SK-N-SH (cell line): ENCODE data around the gene EPHB2. TPM values are rescaled to one million over a fixed set of nuclear protein-coding genes. Genes with fewer than 3 reads are reported as not detected.

Experiments used
- CTCF ChIA-PET: fragments of 300-600, 350-600 bp; formaldehyde crosslinking; extraction: SDS; loops from one replicate; lab custom pipeline; 2021; lab: Yijun Ruan, JAX
- POLR2A ChIA-PET: fragments of 350-600 bp; sonication (Branson Sonifier 250); formaldehyde crosslinking; extraction: SDS; loops from one replicate; lab custom pipeline; 2020; ENCODE audit warnings: antibody characterized with exemption, inconsistent platforms; lab: Yijun Ruan, JAX
- DNase-seq: peaks from one replicate; pipeline ENCODE4 v3.0.0; 2012
- H2AFZ ChIP-seq: fragments of 200-600 bp; sonication (generic); 2 replicates; pipeline ENCODE4 v1.8.1; 2016; ENCODE audit warnings: antibody characterized with exemption, mild to moderate bottlenecking, low read depth
- H3F3A ChIP-seq: fragments of 200-600 bp; sonication (generic); replicated peaks from 2 replicates; pipeline ENCODE3; 2016; ENCODE audit warnings: antibody characterized with exemption, mild to moderate bottlenecking; ENCODE audit not compliant: insufficient read depth
- H3K27ac ChIP-seq, 2 experiments: fragments of 200-500 bp in 1 of 2; fragments of 200-600 bp in 1 of 2; sonication (Bioruptor generic) in 1 of 2; sonication (generic), shearing (Covaris generic) in 1 of 2; 2 replicates each; pipeline versions ENCODE4 v1.5.1 to v1.6.1; 2014 to 2016; ENCODE audit warnings: low read depth in 2 of 2, inconsistent platforms in 1 of 2, low read length in 1 of 2, mild to moderate bottlenecking in 1 of 2, mixed read lengths in 1 of 2
- H3K27me3 ChIP-seq: fragments of 200-600 bp; sonication (generic), shearing (Covaris generic); 2 replicates; pipeline ENCODE4 v1.6.1; 2016; ENCODE audit warnings: mixed run types; ENCODE audit not compliant: insufficient read depth
- H3K36me3 ChIP-seq, 2 experiments: fragments of 200-500 bp in 1 of 2; fragments of 200-600 bp in 1 of 2; sonication (Bioruptor generic) in 1 of 2; sonication (generic) in 1 of 2; replicated peaks in 1 of 2; 2 replicates each; pipeline versions ENCODE3 to v1.5.1; 2014 to 2016; ENCODE audit warnings: low read length in 1 of 2, mild to moderate bottlenecking in 1 of 2; ENCODE audit not compliant: insufficient read depth in 2 of 2, control insufficient read depth in 1 of 2
- H3K4me1 ChIP-seq, 2 experiments: fragments of 200-500 bp in 1 of 2; fragments of 200-600 bp in 1 of 2; sonication (Bioruptor generic) in 1 of 2; sonication (generic), shearing (Covaris generic) in 1 of 2; 2 replicates each; pipeline versions ENCODE4 v1.5.1 to v1.6.1; 2014 to 2016; ENCODE audit warnings: low read depth in 1 of 2, low read length in 1 of 2, mixed run types in 1 of 2; ENCODE audit not compliant: insufficient read depth in 2 of 2, control insufficient read depth in 1 of 2
- H3K4me2 ChIP-seq: fragments of 200-600 bp; sonication (generic), shearing (Covaris generic); 2 replicates; pipeline ENCODE4 v1.6.1; 2017; ENCODE audit warnings: mixed run types
- H3K4me3 ChIP-seq, 2 experiments: fragments of 200-500 bp in 1 of 2; fragments of 200-600 bp in 1 of 2; sonication (Bioruptor generic) in 1 of 2; sonication (generic), shearing (Covaris generic) in 1 of 2; 2 replicates each; pipeline versions ENCODE4 v1.5.1 to v1.8.1; 2014 to 2016; ENCODE audit warnings: low read depth in 2 of 2, inconsistent platforms in 1 of 2, low read length in 1 of 2, mild to moderate bottlenecking in 1 of 2, mixed read lengths in 1 of 2, moderate library complexity in 1 of 2
- H3K79me2 ChIP-seq: fragments of 200-600 bp; sonication (generic); 2 replicates; pipeline ENCODE4 v1.8.1; 2017; ENCODE audit warnings: mild to moderate bottlenecking; ENCODE audit not compliant: insufficient read depth
- H3K9ac ChIP-seq: fragments of 200-600 bp; sonication (generic); 2 replicates; pipeline ENCODE4 v1.6.1; 2017; ENCODE audit warnings: mixed run types
- H3K9me2 ChIP-seq: fragments of 200-600 bp; sonication (generic); 2 replicates; pipeline ENCODE4 v1.6.1; 2017; ENCODE audit warnings: mixed run types
- H3K9me3 ChIP-seq: fragments of 200-600 bp; sonication (generic); 2 replicates; pipeline ENCODE4 v1.6.1; 2017; ENCODE audit warnings: mixed run types, mild to moderate bottlenecking, moderate library complexity
- H4K20me1 ChIP-seq: fragments of 200-600 bp; sonication (generic); 2 replicates; pipeline ENCODE4 v1.6.1; 2017; ENCODE audit warnings: mild to moderate bottlenecking, mixed run types; ENCODE audit not compliant: insufficient read depth
- FOSL2 ChIP-seq: IDR thresholded peaks from 2 replicates; pipeline ENCODE4 v1.4.0; 2012; ENCODE audit warnings: low read depth, mild to moderate bottlenecking, moderate library complexity, borderline replicate concordance
- FOXM1 ChIP-seq: IDR thresholded peaks from 2 replicates; pipeline ENCODE4 v1.4.0; 2012; ENCODE audit warnings: low read depth, mild to moderate bottlenecking
- GATA2 ChIP-seq: sonication (generic); formaldehyde crosslinking; IDR thresholded peaks from 2 replicates; pipeline ENCODE4 v1.5.0; 2020; ENCODE audit warnings: mild to moderate bottlenecking, missing genetic modification reagents
- MXI1 ChIP-seq: IDR thresholded peaks from 2 replicates; pipeline ENCODE4 v1.6.1; 2012; ENCODE audit warnings: mild to moderate bottlenecking, low read depth, low read length, improper control_type of control experiment
- NFIC ChIP-seq: IDR thresholded peaks from 2 replicates; pipeline ENCODE4 v1.4.0; 2012; ENCODE audit warnings: borderline replicate concordance
- POLR2AphosphoS5 ChIP-seq: IDR thresholded peaks from 2 replicates; pipeline ENCODE4 v1.6.1; 2012; ENCODE audit warnings: low read depth, low read length
- RAD21 ChIP-seq: IDR thresholded peaks from 2 replicates; pipeline ENCODE4 v1.6.1; 2012; ENCODE audit warnings: mild to moderate bottlenecking, low read length
- RCOR1 ChIP-seq: fragments of 150-350 bp; IDR thresholded peaks from 2 replicates; pipeline ENCODE4 v1.6.1; 2017; ENCODE audit warnings: antibody characterized with exemption, low read length
- SMC3 ChIP-seq: IDR thresholded peaks from 2 replicates; pipeline ENCODE4 v1.6.1; 2012; ENCODE audit warnings: low read depth, low read length, improper control_type of control experiment
- TAF1 ChIP-seq: IDR thresholded peaks from 2 replicates; pipeline ENCODE4 v1.6.1; 2012; ENCODE audit warnings: low read depth, mild to moderate bottlenecking, low read length, moderate library complexity, borderline replicate concordance
- TEAD4 ChIP-seq: IDR thresholded peaks from 2 replicates; pipeline ENCODE4 v1.4.0; 2012; ENCODE audit warnings: mild to moderate bottlenecking, borderline replicate concordance; ENCODE audit not compliant: insufficient read depth
- WGBS: methylation state at CpG from one replicate; pipeline ENCODE4 v1.1.6; 2017; ENCODE audit warnings: low lambda C conversion rate; 5-methylcytosine and 5-hydroxymethylcytosine counted together
- polyA plus RNA-seq, 3 experiments: library from polyadenylated mRNA; depleted of rRNA; stranded (reverse); fragments of >200 nt; gene quantifications; 2 replicates each; pipeline ENCODE4 v1.2.3, GENCODE V29; 2012
- TF ChIP-seq, protein P1 (sequence below): IDR thresholded peaks from 2 replicates; pipeline ENCODE4; 2012
- TF ChIP-seq, protein P2 (sequence below): IDR thresholded peaks from 2 replicates; pipeline ENCODE4 v1.6.1; 2012; ENCODE audit warnings: mild to moderate bottlenecking, low read depth, low read length, moderate library complexity
- TF ChIP-seq, protein P3 (sequence below): fragments of 150-350 bp; IDR thresholded peaks from 2 replicates; pipeline ENCODE4 v1.6.1; 2017; ENCODE audit warnings: antibody characterized with exemption, low read length, low read depth, borderline replicate concordance
- TF ChIP-seq, protein P4 (sequence below): fragments of 150-350 bp; IDR thresholded peaks from 2 replicates; pipeline ENCODE4 v1.6.1; 2016; ENCODE audit warnings: mild to moderate bottlenecking, low read depth, low read length
- TF ChIP-seq, protein P5 (sequence below): IDR thresholded peaks from 2 replicates; pipeline ENCODE4 v1.4.0; 2012; ENCODE audit warnings: low read depth, borderline replicate concordance

Gene EPHB2
- polyA plus RNA-seq, 1 of the 3 experiments (the other 2 are of a cell fraction) = 25.2 TPM

DNA sequence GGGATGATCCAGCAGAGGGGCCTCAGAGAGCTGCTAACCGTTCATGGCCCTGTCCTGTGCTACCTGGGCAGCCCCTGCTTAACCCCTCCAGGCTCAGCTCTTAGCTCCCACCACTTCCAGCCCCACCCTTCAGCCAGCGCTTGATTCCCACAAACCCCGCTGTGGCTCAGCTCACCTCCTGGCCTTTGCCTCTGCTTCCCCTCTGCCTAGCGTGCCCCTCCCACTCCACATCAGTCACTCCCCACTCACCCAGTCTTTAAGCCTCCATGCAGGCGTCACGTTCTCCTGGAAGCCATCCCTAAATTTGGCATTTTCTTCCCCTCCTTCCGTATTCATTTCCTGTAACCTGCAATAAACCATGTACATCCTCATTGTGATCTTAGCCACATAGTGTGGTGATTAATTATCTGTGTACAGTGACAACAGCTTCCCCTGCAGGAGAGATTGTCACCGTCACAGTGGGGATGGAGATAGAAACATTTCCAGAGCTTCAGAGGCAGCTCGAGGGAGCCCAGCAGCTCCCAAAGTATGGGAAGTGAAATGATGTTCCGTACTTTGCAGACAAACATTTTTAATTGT, 65.5 kb downstream of the EPHB2 start:
- no peaks in the 10 kb centered on the region for H3F3A ChIP-seq
- H3K9ac ChIP-seq = no peak overlapping the region
- H3K4me2 ChIP-seq = no peak overlapping the region
- H3K9me3 ChIP-seq = no peaks in the 10 kb centered on the region
- no peak overlapping the region for H3K4me3 ChIP-seq
- H3K27me3 ChIP-seq = no peaks in the 10 kb centered on the region
- H3K9me2 ChIP-seq = no peaks in the 10 kb centered on the region
- no peaks in the 10 kb centered on the region for H3K36me3 ChIP-seq
- POLR2A ChIA-PET = no interaction called here
- CTCF ChIA-PET = interaction anchor here (0.9 to 1.0 kb wide), 2 partner anchors 72 to 86 kb away, joined by 3 to 4 read pairs; no protein-coding TSS in a partner anchor
- peaks cover 11% of the 10 kb centered on the region; the same call in 1 of the 2 replicates for H4K20me1 ChIP-seq
- peak; percentile 57 for DNase-seq
- WGBS = 82% methylated on average over 9 of the region's 10 CpGs
- peaks cover 0 to 31% of the 10 kb centered on the region in 2 experiments; a peak in 1 of 4 replicates for H3K4me1 ChIP-seq
- no peak overlapping the region for H2AFZ ChIP-seq
- TF ChIP-seq SMC3 (peak; percentile 18; the same call in 1 of the 2 replicates), RAD21 (peak; percentile 36; the same call in 1 of the 2 replicates)
- TF ChIP-seq, protein P1, sequence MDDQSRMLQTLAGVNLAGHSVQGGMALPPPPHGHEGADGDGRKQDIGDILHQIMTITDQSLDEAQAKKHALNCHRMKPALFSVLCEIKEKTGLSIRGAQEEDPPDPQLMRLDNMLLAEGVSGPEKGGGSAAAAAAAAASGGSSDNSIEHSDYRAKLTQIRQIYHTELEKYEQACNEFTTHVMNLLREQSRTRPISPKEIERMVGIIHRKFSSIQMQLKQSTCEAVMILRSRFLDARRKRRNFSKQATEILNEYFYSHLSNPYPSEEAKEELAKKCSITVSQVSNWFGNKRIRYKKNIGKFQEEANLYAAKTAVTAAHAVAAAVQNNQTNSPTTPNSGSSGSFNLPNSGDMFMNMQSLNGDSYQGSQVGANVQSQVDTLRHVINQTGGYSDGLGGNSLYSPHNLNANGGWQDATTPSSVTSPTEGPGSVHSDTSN = no peak
- no peak overlapping the region for H3K27ac ChIP-seq
- peaks cover 25% of the 10 kb centered on the region; the same call in 1 of the 2 replicates for H3K79me2 ChIP-seq

DNA sequence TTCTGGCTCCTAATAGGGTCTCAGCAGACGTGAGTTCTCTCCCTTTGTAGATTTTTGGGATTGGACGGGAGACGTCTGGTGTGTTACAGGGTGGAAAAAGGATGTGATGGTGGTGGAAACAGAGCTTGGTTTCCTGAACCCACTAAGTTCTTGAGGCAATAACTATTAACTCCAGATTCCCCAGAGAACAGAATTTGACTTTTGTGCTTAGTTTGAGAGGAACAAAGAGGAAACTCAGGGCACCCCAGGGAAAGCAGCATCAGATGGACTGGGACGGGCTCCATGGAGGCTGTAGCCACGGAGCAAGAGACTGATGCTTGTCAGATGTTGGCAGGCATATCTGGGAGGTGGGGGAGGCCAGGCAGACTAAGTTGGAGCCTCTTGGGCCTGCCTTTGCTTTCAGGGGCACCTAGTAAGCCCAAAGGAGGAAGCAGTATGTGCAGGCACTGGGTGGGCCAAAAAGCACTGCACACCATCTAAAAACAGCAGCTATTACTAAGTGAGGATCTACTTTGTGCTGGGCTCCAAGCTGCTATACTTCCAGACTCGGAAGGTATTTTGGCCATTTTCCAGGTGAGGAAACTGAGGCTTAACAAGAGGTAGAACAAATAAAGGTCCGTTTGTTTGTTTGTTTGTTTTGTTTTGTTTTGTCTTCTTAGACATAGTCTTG, 66.9 kb downstream of the EPHB2 start:
- H3K79me2 ChIP-seq = peaks cover 21% of the 10 kb centered on the region; the same call in 1 of the 2 replicates
- H3F3A ChIP-seq = no peaks in the 10 kb centered on the region
- 76% methylated on average over 7 of the region's 7 CpGs for WGBS
- peaks cover 11% of the 10 kb centered on the region; the same call in 1 of the 2 replicates for H4K20me1 ChIP-seq
- H3K9me3 ChIP-seq = no peaks in the 10 kb centered on the region
- peaks cover 0 to 34% of the 10 kb centered on the region in 2 experiments; a peak in 1 of 4 replicates for H3K4me1 ChIP-seq
- DNase-seq = no peak
- H3K9me2 ChIP-seq = no peaks in the 10 kb centered on the region
- TF ChIP-seq, protein P2, sequence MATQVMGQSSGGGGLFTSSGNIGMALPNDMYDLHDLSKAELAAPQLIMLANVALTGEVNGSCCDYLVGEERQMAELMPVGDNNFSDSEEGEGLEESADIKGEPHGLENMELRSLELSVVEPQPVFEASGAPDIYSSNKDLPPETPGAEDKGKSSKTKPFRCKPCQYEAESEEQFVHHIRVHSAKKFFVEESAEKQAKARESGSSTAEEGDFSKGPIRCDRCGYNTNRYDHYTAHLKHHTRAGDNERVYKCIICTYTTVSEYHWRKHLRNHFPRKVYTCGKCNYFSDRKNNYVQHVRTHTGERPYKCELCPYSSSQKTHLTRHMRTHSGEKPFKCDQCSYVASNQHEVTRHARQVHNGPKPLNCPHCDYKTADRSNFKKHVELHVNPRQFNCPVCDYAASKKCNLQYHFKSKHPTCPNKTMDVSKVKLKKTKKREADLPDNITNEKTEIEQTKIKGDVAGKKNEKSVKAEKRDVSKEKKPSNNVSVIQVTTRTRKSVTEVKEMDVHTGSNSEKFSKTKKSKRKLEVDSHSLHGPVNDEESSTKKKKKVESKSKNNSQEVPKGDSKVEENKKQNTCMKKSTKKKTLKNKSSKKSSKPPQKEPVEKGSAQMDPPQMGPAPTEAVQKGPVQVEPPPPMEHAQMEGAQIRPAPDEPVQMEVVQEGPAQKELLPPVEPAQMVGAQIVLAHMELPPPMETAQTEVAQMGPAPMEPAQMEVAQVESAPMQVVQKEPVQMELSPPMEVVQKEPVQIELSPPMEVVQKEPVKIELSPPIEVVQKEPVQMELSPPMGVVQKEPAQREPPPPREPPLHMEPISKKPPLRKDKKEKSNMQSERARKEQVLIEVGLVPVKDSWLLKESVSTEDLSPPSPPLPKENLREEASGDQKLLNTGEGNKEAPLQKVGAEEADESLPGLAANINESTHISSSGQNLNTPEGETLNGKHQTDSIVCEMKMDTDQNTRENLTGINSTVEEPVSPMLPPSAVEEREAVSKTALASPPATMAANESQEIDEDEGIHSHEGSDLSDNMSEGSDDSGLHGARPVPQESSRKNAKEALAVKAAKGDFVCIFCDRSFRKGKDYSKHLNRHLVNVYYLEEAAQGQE = no peak
- TF ChIP-seq, protein P3, sequence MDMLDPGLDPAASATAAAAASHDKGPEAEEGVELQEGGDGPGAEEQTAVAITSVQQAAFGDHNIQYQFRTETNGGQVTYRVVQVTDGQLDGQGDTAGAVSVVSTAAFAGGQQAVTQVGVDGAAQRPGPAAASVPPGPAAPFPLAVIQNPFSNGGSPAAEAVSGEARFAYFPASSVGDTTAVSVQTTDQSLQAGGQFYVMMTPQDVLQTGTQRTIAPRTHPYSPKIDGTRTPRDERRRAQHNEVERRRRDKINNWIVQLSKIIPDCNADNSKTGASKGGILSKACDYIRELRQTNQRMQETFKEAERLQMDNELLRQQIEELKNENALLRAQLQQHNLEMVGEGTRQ = no peak
- TF ChIP-seq RAD21 (no peak), TAF1 (no peak), FOSL2 (no peak), RCOR1 (no peak), MXI1 (no peak), GATA2 (CRISPR knock-in tag) (no peak), TEAD4 (no peak), NFIC (no peak), POLR2AphosphoS5 (no peak), FOXM1 (no peak)
- TF ChIP-seq, protein P4, sequence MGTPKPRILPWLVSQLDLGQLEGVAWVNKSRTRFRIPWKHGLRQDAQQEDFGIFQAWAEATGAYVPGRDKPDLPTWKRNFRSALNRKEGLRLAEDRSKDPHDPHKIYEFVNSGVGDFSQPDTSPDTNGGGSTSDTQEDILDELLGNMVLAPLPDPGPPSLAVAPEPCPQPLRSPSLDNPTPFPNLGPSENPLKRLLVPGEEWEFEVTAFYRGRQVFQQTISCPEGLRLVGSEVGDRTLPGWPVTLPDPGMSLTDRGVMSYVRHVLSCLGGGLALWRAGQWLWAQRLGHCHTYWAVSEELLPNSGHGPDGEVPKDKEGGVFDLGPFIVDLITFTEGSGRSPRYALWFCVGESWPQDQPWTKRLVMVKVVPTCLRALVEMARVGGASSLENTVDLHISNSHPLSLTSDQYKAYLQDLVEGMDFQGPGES = no peak
- TF ChIP-seq, protein P5, sequence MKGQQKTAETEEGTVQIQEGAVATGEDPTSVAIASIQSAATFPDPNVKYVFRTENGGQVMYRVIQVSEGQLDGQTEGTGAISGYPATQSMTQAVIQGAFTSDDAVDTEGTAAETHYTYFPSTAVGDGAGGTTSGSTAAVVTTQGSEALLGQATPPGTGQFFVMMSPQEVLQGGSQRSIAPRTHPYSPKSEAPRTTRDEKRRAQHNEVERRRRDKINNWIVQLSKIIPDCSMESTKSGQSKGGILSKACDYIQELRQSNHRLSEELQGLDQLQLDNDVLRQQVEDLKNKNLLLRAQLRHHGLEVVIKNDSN = no peak
- ChIA-PET CTCF (interaction anchor here (1.5 kb wide), 1 partner anchor 73 kb away, joined by 3 read pairs; no protein-coding TSS in a partner anchor), POLR2A (no interaction called here)
- H3K27me3 ChIP-seq = no peaks in the 10 kb centered on the region
- H2AFZ ChIP-seq = no peak overlapping the region
- H3K4me2 ChIP-seq = no peak overlapping the region
- H3K4me3 ChIP-seq = no peak overlapping the region
- H3K9ac ChIP-seq = no peak overlapping the region
- H3K27ac ChIP-seq = no peak overlapping the region
- H3K36me3 ChIP-seq = no peaks in the 10 kb centered on the region
